HepG2 (cell line): ENCODE measurements around the gene KLHL36. TPM values are rescaled to one million over a fixed set of nuclear protein-coding genes. Genes with fewer than 3 reads are reported as not detected.

Source experiments
- ARHGAP35 ChIP-seq: sonication (generic); formaldehyde crosslinking; IDR thresholded peaks from 2 replicates; pipeline ENCODE4 v1.9.0; 2022; ENCODE audit warnings: mild to moderate bottlenecking, inconsistent platforms, moderate library complexity, missing genetic modification reagents, borderline replicate concordance
- ARNT2 ChIP-seq: sonication (generic); formaldehyde crosslinking; IDR thresholded peaks from 2 replicates; pipeline ENCODE4 v1.8.0; 2022; ENCODE audit warnings: mild to moderate bottlenecking, low read depth, missing genetic modification reagents, moderate library complexity
- GATA4 ChIP-seq: sonication (generic); IDR thresholded peaks from 2 replicates; pipeline ENCODE4 v1.6.1; 2016; ENCODE audit warnings: antibody characterized with exemption, low read depth, borderline replicate concordance
- NFIB ChIP-seq: sonication (generic); formaldehyde crosslinking; IDR thresholded peaks from 2 replicates; pipeline ENCODE4 v1.9.0; 2021; ENCODE audit warnings: missing genetic modification reagents, mild to moderate bottlenecking, borderline replicate concordance
- NR2F2 ChIP-seq: IDR thresholded peaks from 2 replicates; pipeline ENCODE4 v1.6.1; 2012; ENCODE audit warnings: low read depth, inconsistent platforms, borderline replicate concordance
- PAWR ChIP-seq: sonication (generic); formaldehyde crosslinking; IDR thresholded peaks from 2 replicates; pipeline ENCODE4 v1.4.0; 2020; ENCODE audit warnings: missing genetic modification reagents, mild to moderate bottlenecking, borderline replicate concordance
- REPIN1 ChIP-seq: sonication (generic); formaldehyde crosslinking; IDR thresholded peaks from 2 replicates; pipeline ENCODE4 v1.8.0; 2022; ENCODE audit warnings: missing genetic modification reagents, low read depth, mild to moderate bottlenecking, borderline replicate concordance
- RFXANK ChIP-seq: IDR thresholded peaks from 2 replicates; pipeline ENCODE4 v1.6.1; 2016
- ZBTB1 ChIP-seq: sonication (generic); formaldehyde crosslinking; IDR thresholded peaks from 2 replicates; pipeline ENCODE4 v1.4.0; 2020; ENCODE audit warnings: missing genetic modification reagents, borderline replicate concordance
- ZFAT ChIP-seq: sonication (generic); formaldehyde crosslinking; conservative IDR thresholded peaks from 2 replicates; pipeline ENCODE4 v1.8.1; 2023; ENCODE audit warnings: missing genetic modification reagents, inconsistent platforms
- ZNF333 ChIP-seq: sonication (generic); formaldehyde crosslinking; IDR thresholded peaks from 2 replicates; pipeline ENCODE4 v1.4.0; 2020; ENCODE audit warnings: mild to moderate bottlenecking, missing genetic modification reagents, borderline replicate concordance
- ZNF33B ChIP-seq: sonication (generic); formaldehyde crosslinking; IDR thresholded peaks from 2 replicates; pipeline ENCODE4 v1.5.1; 2020; ENCODE audit warnings: mild to moderate bottlenecking, missing genetic modification reagents
- ZNF34 ChIP-seq: sonication (generic); formaldehyde crosslinking; IDR thresholded peaks from 2 replicates; pipeline ENCODE4 v1.4.0; 2020; ENCODE audit warnings: mild to moderate bottlenecking, missing genetic modification reagents, borderline replicate concordance
- ZNF607 ChIP-seq: sonication (generic); formaldehyde crosslinking; IDR thresholded peaks from 2 replicates; pipeline ENCODE4 v1.5.1; 2020; ENCODE audit warnings: missing genetic modification reagents, mild to moderate bottlenecking, borderline replicate concordance
- polyA plus RNA-seq, 8 experiments: library from polyadenylated mRNA; depleted of rRNA in 3 of 8; stranded (reverse) in 7 of 8; unstranded in 1 of 8; fragments of >200 nt; fragmentation: Illumina TruSeq in 4 of 8; extraction: Trizol in 4 of 8; gene quantifications; 2 replicates each; pipeline versions ENCODE4 v1.2.1 to v1.2.3, GENCODE V29; 2011 to 2016; ENCODE audit warnings: low read depth in 4 of 8, missing spikeins in 1 of 8, mixed read lengths in 1 of 8; ENCODE audit not compliant: insufficient read depth in 1 of 8
- total RNA-seq, 5 experiments: library from RNA; depleted of rRNA; stranded (reverse); fragments of >200 nt; fragmentation: Illumina TruSeq; extraction: Trizol; gene quantifications; 2 replicates each; pipeline ENCODE4 v1.2.3, GENCODE V29; 2016; ENCODE audit warnings: low read depth in 1 of 5
- TF ChIP-seq, protein P1 (sequence below): sonication (generic); formaldehyde crosslinking; IDR thresholded peaks from 2 replicates; pipeline ENCODE4 v1.4.0; 2020; ENCODE audit warnings: missing genetic modification reagents, mild to moderate bottlenecking, borderline replicate concordance
- TF ChIP-seq, protein P2 (sequence below): sonication (generic); formaldehyde crosslinking; IDR thresholded peaks from 2 replicates; pipeline ENCODE4 v1.8.1; 2023; ENCODE audit warnings: mild to moderate bottlenecking, moderate library complexity, missing genetic modification reagents
- TF ChIP-seq, protein P3 (sequence below): sonication (generic); formaldehyde crosslinking; IDR thresholded peaks from 2 replicates; pipeline ENCODE4 v1.4.0; 2020; ENCODE audit warnings: mild to moderate bottlenecking, missing genetic modification reagents
- TF ChIP-seq, protein P4 (sequence below): sonication (generic); formaldehyde crosslinking; IDR thresholded peaks from 2 replicates; pipeline ENCODE4 v1.8.0; 2022; ENCODE audit warnings: mild to moderate bottlenecking, missing genetic modification reagents

The KLHL36 gene
- total and polyA plus RNA-seq, 2 of the 13 experiments (the other 11 are each of a cell fraction or from before 2014, with no cell fraction given): 24.3 to 26.0 TPM

DNA sequence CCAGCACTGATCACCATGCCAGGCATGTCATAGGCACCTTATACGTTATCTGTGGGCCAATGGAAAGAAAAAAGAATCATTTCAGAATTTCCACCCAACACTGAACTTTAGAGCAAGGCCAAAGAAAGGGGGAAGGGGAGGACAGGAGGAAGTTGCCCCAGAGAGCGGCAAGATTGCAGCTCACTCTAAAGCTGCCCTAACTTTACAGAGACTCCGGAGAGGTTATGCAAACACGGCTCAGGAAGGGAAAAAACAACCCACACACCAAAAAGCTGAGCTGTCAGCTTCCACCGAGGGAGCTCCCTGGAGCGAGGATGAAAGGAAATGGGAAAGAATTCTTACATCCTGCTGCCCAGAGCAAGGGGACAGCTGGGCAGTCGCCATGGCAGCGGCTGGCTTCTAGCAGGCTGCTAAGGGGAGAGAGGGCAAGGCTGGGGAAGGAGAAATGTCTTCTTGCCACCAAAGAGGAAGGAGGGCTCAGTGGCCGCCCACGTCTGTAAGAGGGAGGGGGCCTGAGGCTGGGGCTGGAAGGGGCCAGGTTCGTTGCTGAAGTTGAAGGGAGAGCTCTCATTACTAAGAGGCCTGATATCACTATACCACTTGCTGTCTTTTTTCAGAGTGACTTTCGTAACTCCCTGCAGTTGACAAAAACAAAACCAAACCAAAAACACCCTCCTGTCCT is 48.6 kb upstream of the KLHL36 start (continued):
- TF ChIP-seq, protein P1, sequence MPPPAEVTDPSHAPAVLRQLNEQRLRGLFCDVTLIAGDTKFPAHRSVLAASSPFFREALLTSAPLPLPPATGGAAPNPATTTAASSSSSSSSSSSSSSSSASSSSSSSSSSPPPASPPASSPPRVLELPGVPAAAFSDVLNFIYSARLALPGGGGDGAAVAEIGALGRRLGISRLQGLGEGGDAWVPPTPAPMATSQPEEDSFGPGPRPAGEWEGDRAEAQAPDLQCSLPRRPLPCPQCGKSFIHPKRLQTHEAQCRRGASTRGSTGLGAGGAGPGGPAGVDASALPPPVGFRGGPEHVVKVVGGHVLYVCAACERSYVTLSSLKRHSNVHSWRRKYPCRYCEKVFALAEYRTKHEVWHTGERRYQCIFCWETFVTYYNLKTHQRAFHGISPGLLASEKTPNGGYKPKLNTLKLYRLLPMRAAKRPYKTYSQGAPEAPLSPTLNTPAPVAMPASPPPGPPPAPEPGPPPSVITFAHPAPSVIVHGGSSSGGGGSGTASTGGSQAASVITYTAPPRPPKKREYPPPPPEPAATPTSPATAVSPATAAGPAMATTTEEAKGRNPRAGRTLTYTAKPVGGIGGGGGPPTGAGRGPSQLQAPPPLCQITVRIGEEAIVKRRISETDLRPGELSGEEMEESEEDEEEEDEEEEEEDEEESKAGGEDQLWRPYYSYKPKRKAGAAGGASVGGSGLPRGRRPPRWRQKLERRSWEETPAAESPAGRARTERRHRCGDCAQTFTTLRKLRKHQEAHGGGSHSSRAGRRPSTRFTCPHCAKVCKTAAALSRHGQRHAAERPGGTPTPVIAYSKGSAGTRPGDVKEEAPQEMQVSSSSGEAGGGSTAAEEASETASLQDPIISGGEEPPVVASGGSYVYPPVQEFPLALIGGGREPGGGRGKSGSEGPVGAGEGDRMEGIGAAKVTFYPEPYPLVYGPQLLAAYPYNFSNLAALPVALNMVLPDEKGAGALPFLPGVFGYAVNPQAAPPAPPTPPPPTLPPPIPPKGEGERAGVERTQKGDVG (CRISPR knock-in tag): no peak
- TF ChIP-seq GATA4: no peak
- 0 out of 2 replicates have a peak, but pooled peaks have one; percentile 43 for TF ChIP-seq ZNF607 (CRISPR knock-in tag)
- TF ChIP-seq ZNF33B (CRISPR knock-in tag): no peak
- TF ChIP-seq, protein P2, sequence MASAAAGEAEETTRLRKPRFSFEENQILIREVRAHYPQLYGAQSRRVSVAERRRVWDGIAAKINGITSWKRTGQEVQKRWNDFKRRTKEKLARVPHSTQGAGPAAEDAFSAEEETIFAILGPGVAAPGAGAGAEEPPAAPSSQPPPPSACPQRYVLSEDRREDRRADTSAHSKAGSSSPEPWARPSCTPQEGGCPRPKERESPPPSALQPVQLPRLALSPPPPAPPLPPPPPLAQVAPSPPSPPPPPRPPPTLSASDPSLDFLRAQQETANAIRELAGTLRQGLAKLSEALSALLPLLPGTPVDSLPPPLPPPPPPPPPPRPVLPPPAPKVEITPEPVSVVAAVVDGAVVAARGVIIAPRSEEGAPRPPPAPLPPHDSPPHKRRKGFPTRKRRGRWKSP (CRISPR knock-in tag): no peak
- TF ChIP-seq REPIN1 (CRISPR knock-in tag): 0 out of 2 replicates have a peak, but pooled peaks have one; percentile 48
- no peak for TF ChIP-seq ZNF333 (CRISPR knock-in tag)
- TF ChIP-seq RFXANK (CRISPR knock-in tag): no peak
- no peak for TF ChIP-seq ZBTB1
- no peak for TF ChIP-seq ARHGAP35 (CRISPR knock-in tag)
- 0 out of 2 replicates have a peak, but pooled peaks have one; percentile 42 for TF ChIP-seq NR2F2
- TF ChIP-seq, protein P3, sequence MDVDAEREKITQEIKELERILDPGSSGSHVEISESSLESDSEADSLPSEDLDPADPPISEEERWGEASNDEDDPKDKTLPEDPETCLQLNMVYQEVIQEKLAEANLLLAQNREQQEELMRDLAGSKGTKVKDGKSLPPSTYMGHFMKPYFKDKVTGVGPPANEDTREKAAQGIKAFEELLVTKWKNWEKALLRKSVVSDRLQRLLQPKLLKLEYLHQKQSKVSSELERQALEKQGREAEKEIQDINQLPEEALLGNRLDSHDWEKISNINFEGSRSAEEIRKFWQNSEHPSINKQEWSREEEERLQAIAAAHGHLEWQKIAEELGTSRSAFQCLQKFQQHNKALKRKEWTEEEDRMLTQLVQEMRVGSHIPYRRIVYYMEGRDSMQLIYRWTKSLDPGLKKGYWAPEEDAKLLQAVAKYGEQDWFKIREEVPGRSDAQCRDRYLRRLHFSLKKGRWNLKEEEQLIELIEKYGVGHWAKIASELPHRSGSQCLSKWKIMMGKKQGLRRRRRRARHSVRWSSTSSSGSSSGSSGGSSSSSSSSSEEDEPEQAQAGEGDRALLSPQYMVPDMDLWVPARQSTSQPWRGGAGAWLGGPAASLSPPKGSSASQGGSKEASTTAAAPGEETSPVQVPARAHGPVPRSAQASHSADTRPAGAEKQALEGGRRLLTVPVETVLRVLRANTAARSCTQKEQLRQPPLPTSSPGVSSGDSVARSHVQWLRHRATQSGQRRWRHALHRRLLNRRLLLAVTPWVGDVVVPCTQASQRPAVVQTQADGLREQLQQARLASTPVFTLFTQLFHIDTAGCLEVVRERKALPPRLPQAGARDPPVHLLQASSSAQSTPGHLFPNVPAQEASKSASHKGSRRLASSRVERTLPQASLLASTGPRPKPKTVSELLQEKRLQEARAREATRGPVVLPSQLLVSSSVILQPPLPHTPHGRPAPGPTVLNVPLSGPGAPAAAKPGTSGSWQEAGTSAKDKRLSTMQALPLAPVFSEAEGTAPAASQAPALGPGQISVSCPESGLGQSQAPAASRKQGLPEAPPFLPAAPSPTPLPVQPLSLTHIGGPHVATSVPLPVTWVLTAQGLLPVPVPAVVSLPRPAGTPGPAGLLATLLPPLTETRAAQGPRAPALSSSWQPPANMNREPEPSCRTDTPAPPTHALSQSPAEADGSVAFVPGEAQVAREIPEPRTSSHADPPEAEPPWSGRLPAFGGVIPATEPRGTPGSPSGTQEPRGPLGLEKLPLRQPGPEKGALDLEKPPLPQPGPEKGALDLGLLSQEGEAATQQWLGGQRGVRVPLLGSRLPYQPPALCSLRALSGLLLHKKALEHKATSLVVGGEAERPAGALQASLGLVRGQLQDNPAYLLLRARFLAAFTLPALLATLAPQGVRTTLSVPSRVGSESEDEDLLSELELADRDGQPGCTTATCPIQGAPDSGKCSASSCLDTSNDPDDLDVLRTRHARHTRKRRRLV (CRISPR knock-in tag): peak; percentile 65; the same call in 1 of the 2 replicates
- TF ChIP-seq ARNT2 (CRISPR knock-in tag): 0 out of 2 replicates have a peak, but pooled peaks have one; percentile 21
- TF ChIP-seq ZNF34 (CRISPR knock-in tag): no peak
- TF ChIP-seq ZFAT (CRISPR knock-in tag): no peak
- TF ChIP-seq, protein P4, sequence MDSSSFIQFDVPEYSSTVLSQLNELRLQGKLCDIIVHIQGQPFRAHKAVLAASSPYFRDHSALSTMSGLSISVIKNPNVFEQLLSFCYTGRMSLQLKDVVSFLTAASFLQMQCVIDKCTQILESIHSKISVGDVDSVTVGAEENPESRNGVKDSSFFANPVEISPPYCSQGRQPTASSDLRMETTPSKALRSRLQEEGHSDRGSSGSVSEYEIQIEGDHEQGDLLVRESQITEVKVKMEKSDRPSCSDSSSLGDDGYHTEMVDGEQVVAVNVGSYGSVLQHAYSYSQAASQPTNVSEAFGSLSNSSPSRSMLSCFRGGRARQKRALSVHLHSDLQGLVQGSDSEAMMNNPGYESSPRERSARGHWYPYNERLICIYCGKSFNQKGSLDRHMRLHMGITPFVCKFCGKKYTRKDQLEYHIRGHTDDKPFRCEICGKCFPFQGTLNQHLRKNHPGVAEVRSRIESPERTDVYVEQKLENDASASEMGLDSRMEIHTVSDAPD: no peak
- no peak for TF ChIP-seq PAWR (CRISPR knock-in tag)
- no peak for TF ChIP-seq NFIB (CRISPR knock-in tag)
